GM21390 (cell line): Measurements from ENCODE around the gene EVX2.

Experiments used
- ATAC-seq: cut with Tn5 transposase; IDR thresholded peaks from one replicate; pipeline ENCODE4 v1.9.1; 2021; ENCODE audit not compliant: unreplicated experiment

Gene EVX2

DNA sequence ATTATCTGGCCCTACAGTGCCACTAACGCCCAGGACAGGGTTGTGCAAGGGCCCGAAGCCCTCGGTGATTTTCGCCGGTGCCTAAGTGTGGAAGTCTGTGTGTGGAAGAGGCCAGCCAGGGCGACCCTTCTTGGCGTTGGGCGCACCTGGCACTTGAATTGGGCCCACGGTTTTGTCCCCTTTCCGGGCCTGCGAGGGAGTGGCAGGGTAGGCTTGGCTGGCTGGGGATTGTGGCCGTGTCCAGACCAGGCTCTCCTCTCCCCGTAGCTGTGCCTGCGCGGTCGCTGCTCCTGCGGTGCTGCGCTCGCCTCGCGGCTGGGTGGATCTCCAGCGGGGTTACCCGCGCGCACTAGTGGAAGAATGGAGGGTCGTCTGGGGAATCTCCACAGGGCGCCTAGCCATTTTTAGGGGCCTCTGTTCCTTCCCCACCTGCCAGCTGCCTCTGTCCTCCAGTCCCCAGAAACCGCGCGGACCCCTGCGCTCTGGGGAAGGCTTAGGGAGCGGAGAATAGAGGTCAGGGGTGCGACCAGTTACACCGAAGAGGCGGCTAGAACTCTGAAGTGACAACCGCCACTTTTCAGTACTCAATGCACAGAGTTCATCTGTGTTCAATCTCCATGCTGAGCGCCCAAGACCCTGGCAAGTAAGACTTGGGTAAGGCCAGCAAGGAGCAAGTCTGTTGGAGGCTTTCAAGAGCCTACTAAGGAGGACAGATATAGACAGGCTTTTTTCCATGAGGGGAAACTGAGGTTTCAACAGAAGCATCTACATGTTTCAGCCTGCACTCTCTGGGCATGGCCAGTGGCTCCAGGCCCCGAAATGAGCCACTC lies 16.0 kb downstream of the EVX2 start:
- ATAC-seq: no peak

DNA sequence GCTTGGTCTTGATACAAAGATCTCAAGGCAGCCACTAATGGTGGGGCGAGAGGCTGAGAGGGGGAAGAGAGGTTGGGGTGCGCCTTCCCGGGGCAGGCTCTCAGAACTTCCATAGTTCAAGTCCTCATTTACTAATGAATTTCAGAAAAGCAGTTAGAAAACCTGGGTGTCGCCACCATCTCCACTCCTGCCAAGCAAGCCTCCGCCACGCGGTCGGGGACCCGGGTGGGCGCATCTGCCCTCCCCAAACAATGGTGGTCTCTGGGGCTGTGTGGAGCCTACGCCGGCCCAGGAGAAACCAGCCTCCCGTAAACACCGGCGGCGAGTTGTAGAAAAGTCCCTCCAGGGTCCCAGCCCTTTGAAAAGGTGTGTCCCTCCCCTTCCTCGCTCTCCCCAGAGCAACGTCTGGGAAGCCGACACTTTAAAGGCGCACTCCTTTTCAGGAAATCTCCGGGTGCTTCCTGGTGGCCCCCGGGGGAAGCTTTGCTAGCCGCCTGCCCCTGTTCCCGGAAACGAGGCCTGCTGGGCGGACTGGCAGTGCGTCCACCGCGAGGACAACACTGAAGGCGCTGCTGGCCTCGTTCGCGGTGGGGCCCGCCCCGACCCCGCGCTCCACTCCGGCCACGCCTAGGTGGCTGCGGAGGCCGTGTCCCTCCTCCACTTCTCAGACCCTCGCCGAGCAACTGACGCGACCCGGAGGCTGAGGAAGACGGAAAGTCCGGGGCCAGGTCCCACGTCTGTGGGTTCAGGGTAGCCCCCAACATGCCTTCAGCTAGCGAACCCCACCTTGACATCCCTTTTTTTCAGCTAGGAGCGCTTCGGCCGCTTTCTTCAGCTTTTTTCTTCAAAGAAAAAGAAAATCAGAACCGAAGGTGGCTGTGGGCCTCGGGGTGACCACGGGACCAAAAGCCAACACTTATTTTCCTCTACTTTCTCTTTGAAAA lies 16.8 kb downstream of the EVX2 start:
- ATAC-seq: no peak

DNA sequence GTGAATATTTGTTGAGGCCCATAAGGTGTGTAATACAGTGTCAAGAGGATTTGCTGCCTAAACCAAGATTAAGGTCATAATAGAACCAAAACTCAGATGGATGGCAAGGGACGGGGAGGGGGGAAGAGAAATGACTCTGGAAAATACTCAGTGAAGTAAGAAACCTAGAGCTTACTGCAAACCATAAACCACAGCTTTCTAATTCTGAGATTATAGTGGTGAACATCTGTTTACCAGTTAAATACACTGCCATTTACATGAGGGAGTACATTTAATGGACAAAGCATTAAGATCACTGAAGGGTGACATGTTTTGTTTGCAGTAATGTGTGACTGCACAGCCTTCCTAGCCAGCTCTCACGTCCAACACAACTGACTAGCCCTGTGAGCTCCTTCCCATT lies 19.8 kb downstream of the EVX2 start:
- no peak for ATAC-seq

DNA sequence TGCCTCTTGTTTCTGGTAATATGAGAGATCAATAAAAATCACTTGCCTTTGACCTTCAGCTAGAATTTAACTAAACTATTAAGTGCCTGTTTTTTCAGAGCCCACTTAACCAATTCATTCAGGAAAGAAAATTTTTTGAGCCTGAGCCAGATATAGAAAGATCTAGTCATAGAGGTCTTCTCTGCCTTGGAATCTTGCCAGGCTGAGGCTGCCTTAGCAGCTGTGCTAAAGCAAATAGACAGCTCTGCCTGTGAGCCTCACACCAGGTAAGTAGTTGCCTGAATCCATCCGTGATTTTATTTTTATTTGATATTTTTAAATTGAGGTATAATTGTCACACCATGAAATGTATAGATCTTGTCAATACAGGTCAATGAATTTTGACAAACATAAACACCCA lies 27.4 kb downstream of the EVX2 start:
- no peak for ATAC-seq

DNA sequence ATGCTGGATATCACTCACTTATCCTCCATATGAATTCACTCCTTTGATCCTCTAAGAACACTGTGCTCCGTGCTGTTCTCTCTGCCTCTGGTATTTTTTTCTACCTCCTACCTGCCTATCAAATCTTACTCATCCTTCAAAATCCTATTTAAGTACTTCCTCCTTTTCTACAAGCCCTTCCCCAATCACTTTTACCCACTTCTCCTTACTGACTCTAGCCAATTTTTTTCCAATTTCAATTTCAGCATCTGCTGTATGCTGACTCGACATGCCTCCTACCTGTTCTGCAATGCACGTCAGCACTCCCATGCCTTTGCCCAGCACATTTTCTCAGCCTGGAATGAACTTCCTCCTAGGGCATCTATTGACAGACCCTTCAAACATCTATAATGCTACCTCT lies 44.4 kb downstream of the EVX2 start:
- no peak for ATAC-seq

DNA sequence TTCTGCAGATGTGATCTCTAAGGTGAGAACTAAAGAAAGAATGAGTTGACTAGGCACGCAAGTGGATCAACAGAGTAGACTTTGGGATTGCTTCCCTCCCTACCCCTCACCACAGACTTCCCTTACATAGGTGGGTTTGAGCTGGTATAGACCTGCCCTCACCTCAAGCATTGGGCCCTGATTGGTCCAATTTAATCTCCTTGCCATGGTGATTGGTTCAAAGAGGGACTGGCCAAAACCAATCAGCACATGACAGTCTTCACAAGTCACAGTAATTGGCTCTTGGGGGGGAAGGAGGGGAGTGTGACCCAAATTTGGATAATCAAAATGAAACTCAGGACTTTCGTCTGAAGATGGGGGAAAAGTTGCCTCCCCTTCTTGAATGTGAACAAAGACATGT lies 45.1 kb downstream of the EVX2 start:
- no peak for ATAC-seq

DNA sequence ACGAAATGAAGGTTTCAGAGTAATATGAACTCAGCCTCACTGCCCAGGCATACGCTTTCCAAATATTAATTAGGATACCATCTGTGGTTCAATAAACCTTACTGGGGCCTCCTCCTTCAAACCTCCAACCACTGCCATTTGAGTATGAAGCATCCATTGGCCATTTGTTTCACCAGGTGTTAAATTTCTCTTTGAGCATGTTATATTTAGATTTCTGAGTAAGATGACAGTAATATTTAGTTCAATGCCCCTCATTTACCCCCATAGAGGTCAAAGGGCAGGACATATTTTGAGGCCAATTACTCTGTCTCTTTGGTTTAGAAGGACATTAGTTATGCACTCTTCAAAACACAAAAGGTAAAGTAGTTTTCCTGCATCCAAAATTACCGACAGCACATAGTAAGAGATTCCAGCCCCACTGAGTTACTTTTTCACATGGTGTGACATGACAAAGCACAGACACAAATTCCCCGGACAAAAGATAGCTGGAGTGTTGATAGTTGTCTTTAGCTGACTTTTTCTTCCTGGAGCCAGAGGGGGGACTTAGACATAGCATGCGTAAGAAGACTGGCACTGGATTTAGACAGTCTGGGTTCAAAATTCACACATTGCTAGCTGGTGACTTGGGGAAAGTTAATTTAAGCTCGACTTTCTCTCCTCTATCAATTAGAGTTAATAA lies 48.6 kb downstream of the EVX2 start:
- ATAC-seq: no peak

DNA sequence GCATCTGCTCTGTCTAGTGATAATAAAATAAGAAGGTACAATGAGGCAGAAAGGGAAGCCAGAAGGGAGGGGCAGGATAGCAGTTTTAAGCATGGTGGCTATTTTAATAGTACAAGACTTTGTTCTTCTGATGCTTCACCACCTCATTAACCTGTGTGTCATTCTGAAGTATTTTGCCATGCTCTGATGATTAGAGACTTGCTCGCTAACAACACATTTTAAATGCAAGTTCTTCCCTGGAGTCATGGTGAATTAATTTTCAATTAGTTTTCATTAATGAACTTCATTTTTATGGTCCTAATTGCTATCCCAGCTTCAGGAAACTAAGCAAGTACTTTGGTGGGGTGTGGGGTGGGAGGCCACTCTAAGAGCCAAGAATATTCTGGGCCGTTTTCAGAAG lies 56.0 kb downstream of the EVX2 start:
- no peak for ATAC-seq
